SIG-M5 treated with dmso at 0.1 percent for 504 hours (cell line): ENCODE data around the gene ABCA2.

Experiments used
- DNase-seq: peaks from one replicate; lab custom pipeline; 2025; ENCODE audit not compliant: unreplicated experiment; lab: John Stamatoyannopoulos, UW

The ABCA2 gene

GRCh38 chr9:136968333-136969127 lies 59.5 kb downstream of the ABCA2 start:
- no peak for DNase-seq

GRCh38 chr9:136965771-136966484 lies 62.1 kb downstream of the ABCA2 start:
- no peak for DNase-seq

- no peak for DNase-seq
Observed at GRCh38 chr9:136964833-136965422, 63.1 kb downstream of the ABCA2 start.

GRCh38 chr9:136964171-136964689 lies 63.8 kb downstream of the ABCA2 start:
- no peak for DNase-seq

GRCh38 chr9:136963751-136964150 lies 64.3 kb downstream of the ABCA2 start:
- no peak for DNase-seq

GRCh38 chr9:136963341-136963740 lies 64.7 kb downstream of the ABCA2 start:
- no peak for DNase-seq

GRCh38 chr9:136962701-136963248 lies 65.3 kb downstream of the ABCA2 start:
- no peak for DNase-seq

GRCh38 chr9:136962163-136962562 lies 65.9 kb downstream of the ABCA2 start:
- no peak for DNase-seq

GRCh38 chr9:136961279-136962065 lies 66.6 kb downstream of the ABCA2 start:
- no peak for DNase-seq

- no peak for DNase-seq
Observed at GRCh38 chr9:136960938-136961275, 67.1 kb downstream of the ABCA2 start.

- no peak for DNase-seq
Observed at GRCh38 chr9:136960212-136960937, 67.7 kb downstream of the ABCA2 start.

GRCh38 chr9:136958898-136959850 lies 68.9 kb downstream of the ABCA2 start:
- DNase-seq, result no peak

- DNase-seq, result no peak
Observed at GRCh38 chr9:136958473-136958872, 69.6 kb downstream of the ABCA2 start.

- DNase-seq, result no peak
Observed at GRCh38 chr9:136957901-136958300, 70.1 kb downstream of the ABCA2 start.

GRCh38 chr9:136957461-136957860 lies 70.6 kb downstream of the ABCA2 start:
- DNase-seq, result no peak
